HG02588 (cell line): Measurements from ENCODE around the gene SLC27A5.
A peak's percentile ranks its signal among the peaks of the same experiment; 100 is the strongest.
"Not testable (repeated sequence)": the region's sequence is repeated elsewhere in the genome, so short reads cannot be mapped to it uniquely, and the experiment has no call there.

Experiments
- ATAC-seq: cut with Tn5 transposase; IDR thresholded peaks from one replicate; pipeline ENCODE4 v1.9.1; 2021; ENCODE audit warnings: mild to moderate bottlenecking, moderate library complexity; ENCODE audit not compliant: unreplicated experiment

Gene SLC27A5

DNA sequence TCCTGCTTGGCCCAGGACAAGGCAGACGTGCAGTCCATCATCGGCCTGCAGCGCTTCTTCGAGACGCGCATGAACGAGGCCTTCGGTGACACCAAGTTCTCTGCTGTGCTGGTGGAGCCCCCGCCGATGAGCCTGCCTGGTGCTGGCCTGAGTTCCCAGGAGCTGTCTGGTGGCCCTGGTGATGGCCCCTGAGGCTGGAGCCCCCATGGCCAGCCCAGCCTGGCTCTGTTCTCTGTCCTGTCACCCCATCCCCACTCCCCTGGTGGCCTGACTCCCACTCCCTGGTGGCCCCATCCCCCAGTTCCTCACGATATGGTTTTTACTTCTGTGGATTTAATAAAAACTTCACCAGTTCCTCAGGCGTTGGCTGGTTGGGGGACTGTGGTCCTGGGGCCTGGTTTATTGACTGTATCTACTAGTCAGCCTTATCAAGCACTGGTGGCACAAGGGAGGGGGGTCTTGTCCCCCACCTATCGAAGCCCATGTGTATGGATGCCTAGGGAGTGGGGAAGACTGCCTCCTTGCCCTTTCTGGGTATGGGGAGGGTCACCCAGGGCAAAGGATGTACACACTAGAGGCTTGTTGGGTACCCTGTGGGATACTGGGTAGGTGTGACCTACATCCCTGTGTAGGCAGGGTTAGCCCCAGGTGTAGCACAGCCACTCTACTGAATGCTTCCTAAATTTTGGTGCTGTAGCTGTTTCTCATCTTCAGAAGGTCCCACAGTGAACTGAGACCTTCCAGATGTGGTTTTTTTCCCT, 38.8 kb upstream of the SLC27A5 start:
- no peak for ATAC-seq

DNA sequence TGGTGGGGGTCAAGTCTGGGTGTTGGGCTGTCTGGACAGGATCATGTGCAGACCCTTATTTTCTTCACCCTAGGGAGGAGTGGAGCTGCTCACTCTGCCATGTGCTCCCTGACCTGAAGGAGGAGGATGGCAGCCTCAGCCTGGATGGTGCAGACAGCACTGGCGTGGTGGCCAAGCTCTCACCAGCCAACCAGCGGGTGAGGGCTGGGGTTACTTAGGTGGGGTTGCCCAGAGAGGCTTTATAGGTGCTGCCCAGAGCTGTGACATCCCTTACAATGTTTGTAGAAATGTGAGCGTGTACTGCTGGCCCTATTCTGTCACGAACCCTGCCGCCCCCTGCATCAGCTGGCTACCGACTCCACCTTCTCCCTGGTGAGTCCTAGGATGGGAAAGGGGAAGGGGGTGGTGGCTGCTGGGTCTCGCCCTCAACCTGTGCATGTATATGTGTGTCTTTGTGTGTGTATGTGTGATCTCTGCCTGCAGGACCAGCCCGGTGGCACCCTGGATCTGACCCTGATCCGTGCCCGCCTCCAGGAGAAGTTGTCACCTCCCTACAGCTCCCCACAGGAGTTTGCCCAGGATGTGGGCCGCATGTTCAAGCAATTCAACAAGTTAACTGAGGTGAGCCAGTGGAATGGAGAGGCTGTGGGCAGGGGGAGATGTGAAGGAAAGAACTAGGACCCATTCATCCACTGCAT, 38.0 kb upstream of the SLC27A5 start:
- ATAC-seq, result no peak

DNA sequence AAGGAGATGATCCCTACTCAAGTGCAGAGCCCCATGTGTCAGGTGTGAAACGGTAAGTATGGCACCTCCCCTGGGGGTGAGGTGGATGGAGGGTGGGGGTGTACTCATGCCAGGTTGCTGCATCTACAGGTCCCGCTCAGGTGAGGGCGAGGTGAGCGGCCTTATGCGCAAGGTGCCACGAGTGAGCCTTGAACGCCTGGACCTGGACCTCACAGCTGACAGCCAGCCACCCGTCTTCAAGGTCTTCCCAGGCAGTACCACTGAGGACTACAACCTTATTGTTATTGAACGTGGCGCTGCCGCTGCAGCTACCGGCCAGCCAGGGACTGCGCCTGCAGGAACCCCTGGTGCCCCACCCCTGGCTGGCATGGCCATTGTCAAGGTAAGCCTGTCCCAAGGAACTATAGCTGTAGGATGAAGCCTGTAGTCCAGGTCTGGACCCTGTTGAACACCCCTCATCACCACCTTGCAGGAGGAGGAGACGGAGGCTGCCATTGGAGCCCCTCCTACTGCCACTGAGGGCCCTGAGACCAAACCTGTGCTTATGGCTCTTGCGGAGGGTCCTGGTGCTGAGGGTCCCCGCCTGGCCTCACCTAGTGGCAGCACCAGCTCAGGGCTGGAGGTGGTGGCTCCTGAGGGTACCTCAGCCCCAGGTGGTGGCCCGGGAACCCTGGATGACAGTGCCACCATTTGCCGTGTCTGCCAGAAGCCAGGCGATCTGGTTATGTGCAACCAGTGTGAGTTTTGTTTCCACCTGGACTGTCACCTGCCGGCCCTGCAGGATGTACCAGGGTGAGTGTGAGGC, 37.3 kb upstream of the SLC27A5 start:
- ATAC-seq, result no peak

DNA sequence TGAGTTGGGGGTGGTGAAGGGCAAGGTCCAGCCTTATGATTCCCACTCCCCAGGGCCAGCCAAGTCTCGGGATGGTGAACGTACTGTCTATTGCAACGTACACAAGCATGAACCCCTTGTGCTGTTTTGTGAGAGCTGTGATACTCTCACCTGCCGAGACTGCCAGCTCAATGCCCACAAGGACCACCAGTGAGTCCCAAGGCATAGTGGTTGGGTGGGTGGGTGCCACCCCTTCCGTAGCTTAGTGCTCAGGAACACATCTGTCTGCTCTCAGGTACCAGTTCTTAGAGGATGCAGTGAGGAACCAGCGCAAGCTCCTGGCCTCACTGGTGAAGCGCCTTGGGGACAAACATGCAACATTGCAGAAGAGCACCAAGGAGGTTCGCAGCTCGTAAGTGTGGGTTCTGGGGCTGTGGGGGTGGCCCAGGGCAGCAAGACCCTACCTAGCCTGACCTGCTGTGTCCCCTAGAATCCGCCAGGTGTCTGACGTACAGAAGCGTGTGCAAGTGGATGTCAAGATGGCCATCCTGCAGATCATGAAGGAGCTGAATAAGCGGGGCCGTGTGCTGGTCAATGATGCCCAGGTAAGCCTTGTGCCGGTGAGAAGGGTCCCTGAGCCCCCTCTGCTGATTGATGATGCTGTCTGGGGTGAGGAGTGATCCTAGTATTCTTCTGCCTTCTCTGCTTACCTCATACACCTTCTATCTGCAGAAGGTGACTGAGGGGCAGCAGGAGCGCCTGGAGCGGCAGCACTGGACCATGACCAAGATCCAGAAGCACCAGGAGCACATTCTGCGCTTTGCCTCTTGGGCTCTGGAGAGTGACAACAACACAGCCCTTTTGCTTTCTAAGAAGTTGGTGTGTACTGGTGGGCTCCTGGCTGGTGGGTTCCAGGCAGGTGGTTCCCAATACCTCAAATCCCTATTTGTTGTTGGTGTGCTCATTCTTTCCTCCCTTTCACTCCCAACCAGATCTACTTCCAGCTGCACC, 35.8 kb upstream of the SLC27A5 start:
- no peak for ATAC-seq

DNA sequence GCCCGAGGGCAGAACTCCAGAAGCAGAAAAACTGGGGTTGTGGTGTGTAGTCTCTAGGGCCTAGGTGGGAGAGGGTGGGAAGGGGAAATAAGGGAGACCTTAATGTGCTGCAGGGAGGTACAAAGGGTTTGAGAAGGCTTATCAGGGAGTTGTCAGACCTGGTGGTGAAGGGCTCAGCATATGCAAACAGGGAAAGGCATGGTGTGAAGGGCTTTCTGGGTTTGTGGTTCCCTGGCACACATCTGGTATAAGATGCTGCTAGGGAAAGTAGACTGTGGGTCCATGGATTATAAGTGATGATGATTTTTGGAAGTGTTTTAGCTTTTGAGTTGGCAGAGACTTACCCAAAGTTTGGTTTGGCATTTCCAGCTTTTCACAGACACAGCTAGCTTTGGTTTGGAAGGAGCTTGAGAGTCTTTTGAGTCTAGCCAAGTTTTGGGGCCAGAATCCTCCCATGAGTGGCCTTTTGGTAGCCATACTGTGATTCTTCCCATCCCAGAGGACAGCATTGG, 34.3 kb upstream of the SLC27A5 start:
- ATAC-seq, result no peak

DNA sequence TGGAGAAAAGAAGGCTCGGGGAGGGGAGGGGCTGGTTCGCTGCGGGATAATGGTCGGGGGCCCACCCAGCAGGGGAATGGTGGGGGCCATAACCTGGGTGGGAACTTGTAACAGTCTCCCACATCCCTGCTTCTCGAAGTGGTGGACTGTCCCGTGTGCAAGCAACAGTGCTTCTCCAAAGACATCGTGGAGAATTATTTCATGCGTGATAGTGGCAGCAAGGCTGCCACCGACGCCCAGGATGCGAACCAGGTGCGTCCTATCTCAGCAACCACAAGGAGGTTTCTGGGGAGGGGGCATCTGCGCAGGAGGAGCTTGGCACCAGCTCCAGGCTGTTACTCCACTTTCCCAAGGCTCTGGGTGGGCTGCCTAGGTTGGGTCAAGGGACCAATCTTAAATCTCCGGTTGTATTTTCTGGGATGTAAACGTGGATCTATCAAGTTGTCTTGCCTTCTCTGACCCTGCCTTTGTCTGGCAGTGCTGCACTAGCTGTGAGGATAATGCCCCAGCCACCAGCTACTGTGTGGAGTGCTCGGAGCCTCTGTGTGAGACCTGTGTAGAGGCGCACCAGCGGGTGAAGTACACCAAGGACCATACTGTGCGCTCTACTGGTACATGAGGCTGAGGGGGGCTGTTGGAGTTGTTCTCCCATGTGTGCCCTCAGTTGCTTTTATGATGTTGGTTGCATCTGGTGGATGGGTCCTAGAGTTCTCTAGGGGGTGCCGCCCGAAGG, 33.7 kb upstream of the SLC27A5 start:
- ATAC-seq, result no peak

DNA sequence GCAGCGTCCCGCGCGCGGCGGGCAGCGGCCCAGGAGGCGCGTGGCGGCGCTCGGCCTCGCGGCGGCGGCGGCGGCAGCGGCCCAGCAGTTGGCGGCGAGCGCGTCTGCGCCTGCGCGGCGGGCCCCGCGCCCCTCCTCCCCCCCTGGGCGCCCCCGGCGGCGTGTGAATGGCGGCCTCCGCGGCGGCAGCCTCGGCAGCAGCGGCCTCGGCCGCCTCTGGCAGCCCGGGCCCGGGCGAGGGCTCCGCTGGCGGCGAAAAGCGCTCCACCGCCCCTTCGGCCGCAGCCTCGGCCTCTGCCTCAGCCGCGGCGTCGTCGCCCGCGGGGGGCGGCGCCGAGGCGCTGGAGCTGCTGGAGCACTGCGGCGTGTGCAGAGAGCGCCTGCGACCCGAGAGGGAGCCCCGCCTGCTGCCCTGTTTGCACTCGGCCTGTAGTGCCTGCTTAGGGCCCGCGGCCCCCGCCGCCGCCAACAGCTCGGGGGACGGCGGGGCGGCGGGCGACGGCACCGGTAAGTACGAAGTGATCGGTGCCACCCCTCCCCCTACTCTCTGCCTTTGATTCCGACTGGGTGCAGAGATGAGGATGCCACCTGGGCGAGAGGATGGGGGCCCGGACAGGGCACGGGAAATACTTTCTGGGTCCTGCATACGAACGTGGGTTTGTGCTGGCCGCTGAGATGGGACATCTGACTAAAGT, 32.9 kb upstream of the SLC27A5 start:
- ATAC-seq, result peak; percentile 49

DNA sequence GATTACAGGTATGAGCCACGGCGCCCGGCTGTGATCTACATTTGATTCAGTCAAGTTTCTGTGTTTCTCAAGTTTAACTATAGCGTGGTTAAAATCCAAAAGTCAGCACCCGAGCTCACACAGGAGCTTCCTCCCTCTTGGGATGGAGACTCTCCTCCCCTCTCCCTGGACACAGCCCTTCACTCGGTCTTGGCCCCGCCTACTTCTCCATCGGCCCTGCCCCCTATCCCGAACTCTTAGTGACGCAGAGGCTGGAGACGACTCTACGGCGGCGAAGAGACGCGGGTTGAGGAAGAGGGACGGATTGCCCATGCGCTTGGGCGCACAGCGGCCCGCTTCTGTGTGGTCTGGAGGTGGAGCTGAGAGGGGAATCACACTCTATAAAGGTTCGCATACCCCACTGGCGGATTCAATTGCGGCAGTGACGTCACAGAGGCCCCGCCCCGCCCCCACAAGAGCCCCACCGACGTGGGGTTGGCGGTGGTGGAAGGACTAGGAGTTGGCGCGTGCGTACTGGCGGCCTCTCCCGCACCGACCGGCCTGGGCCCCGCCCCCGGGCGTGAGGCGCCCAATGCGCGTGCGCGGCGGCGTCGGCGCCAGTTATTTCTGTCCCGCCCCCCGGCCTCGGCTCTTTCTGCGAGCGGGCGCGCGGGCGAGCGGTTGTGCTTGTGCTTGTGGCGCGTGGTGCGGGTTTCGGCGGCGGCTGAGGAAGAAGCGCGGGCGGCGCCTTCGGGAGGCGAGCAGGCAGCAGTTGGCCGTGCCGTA, 32.2 kb upstream of the SLC27A5 start, which contains the start of gene TRIM28:
Gene TRIM28 (plus strand): TSS at position 239 of the 765 bp plus-strand sequence. CDS start 694 bp downstream, outside the sequence.
- ATAC-seq, result peak; percentile 71

DNA sequence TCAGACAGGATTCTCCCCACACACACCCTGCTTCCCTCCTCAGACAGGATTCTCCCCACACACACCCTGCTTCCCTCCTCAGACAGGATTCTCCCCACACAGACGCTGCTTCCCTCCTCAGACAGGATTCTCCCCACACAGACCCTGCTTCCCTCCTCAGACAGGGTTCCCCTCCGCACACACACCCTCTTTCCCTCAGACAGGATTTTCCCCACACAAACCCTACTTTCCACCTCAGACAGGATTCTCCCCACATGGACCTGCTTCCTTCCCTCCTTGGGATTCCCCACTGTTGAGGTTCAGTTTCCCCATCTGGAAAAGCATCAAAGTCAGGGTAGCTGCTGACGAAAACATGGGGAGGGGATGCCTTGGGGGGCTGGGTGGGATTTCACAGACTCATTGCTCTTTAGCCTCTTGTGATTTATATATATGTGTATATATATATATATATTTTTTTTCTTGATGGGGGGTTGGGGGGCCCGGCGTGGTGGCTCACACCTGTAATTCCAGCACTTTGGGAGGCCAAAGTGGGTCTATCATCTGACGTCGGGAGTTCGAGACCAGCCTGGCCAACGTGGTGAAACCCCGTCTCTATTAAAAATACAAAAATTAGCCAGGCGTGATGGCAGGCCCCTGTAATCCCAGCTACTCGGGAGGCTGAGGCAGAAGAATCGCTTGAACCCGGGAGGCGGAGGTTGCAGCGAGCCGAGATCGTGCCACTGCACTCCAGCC, 31.0 kb upstream of the SLC27A5 start:
- not testable (repeated sequence) for ATAC-seq

DNA sequence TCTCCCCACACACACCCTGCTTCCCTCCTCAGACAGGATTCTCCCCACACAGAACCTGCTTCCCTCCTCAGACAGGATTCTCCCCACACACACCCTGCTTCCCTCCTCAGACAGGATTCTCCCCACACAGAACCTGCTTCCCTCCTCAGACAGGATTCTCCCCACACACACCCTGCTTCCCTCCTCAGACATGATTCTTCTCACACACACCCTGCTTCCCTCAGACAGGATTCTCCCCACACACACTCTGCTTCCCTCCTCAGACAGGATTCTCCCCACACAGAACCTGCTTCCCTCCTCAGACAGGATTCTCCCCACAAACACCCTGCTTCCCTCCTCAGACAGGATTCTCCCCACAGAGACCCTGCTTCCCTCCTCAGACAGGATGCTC, 27.4 kb upstream of the SLC27A5 start:
- not testable (repeated sequence) for ATAC-seq

DNA sequence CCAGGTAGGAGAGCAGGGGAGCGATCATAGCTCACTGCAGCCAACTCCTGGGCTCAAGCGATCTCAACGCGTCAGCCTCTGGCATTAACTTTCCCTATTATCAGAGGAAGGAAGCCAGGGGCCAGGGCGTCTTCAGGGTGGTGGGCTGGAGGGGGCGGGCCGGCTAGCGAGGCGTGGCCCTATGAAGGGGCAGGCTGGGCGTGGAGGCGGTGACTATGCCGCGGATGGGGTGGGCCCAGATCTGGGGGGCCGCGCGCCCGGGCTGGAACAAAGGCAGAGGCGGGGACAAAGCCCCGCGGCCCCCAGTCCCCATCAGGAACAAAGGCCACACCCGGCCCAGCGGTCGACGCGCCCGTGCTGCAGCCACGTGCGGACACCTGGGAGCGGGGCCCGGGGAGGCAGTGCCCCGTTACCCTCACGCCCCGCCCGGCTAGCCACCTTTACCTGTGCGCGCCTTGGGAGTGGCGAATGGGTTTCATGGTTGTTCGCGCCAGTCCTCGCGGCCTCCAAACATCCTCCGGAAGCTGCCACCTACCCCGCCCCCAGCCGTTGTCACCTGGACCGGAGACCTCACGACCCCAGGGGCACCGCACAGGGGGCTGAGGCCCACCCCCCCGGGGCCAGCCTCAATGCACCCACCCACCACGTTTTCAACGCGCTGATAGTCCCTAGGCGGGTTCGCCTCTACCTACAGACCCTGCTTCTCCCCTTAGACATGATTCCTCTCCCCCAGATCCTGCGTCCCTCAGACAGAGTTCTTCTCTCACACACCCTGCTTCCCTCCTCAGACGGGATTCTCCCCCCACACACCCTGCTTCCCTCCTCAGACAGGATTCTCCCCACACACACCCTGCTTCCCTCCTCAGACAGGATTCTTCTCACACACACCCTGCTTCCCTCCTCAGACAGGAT, 26.7 kb upstream of the SLC27A5 start:
- no peak for ATAC-seq

DNA sequence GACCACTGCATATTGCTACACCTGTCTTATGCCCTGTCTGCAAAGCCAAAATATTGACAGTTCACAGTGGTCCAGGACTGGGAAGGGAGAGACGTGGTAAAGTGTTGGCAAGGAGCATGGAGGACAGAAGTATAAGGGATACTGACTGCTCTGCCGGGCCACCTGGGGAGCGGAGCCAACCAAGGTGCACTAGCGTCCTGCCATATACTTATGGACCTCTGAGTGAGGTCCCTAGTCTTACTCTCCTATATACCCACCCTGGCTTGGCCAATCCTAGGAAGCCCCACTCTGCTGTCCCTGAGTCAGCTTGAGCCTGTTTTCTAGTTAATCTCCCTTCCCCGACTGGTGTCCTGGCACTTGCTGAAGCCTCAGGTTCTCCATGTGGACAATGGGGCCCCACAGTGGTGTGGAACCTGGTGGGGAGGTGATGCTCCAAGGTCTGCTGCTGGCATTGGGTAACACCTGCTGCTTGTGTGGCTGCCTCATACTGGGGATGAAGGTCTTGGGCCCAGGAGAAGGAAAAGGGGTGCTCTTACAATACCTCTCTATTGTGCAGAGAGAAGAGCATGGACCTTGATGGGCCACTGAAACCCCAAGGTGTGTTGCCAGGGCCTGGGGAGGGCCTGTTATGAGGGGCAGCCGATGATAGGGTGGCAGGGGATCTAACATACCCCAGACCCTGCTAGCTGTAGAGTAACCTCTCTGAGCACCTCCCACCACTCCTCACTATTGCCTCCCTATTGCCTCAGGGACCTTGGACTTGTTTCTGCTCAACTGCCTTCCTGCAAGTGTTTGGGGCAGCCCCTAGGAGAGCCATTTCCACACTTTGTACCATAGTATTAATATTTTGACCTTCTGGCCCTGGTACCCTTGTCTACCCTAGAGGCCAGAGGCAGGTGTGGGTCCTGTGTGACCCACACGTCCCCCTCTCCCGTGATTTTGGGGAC, 25.3 kb upstream of the SLC27A5 start:
- no peak for ATAC-seq

DNA sequence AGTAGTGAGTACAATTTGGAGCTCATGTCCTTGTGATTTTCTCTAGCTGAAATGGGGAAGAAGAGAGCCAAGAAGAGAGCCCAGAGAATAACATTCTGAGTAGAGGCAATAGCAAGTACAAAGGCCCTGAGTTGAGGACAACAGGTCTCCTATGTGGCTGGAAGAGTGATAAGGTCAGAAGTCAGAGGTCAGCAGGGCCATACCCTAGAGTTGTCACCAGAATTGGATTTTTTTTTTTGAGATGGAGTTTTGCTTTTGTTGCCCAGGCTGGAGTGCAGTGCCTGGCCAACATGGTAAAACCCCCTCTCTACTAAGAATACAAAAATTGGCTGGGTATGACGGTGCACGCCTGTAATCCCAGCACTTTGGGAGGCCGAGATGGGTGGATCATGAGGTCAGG, 24.1 kb upstream of the SLC27A5 start:
- no peak for ATAC-seq

DNA sequence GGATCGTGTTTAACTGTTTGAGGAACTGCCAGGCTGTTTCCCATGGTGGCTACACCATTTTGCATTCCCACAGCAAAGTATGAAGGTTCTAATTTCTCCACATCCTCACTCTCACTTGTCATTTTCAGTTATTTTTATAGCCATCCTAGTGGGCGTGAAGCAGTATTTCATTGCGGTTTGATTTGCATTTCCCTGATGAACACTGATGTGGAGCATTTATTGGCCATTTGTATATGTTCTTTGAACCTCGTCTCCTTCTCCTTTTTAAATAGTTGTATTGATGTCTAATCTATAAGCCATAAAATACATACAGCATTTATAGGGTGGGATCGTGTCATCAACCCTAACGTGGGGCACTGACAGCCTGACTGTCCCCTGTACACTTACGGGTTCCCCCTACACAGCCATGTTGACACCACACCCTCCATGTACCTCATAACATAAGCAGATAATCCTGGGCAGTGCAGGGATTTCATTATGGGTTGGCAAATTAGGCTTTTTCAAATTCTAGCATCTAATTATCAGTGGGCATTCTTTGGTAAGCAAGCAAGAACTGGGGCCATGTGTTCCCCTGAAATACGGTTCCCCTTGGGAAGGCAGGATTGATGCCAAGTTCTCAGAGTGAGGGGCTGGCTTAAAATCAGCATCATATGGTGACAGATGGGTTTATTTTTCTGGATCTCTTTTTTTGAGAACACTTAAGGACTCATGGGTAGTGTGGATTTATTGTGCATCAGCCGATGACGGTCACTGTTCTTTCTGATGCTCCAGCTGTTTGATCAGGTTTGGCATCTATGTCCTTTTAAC, 19.4 kb upstream of the SLC27A5 start:
- ATAC-seq, result no peak
